Mesodermal cell (in vitro differentiated cells): ENCODE results near the gene TPRG1L.

Source experiments
- H3K27ac ChIP-seq: 2 replicates; pipeline ENCODE4 v1.7.0; 2013; ENCODE audit warnings: mild to moderate bottlenecking, low read depth, low read length, moderate library complexity; ENCODE audit not compliant: severe bottlenecking
- H3K36me3 ChIP-seq: 2 replicates; pipeline ENCODE4 v1.7.1; 2013; ENCODE audit warnings: mild to moderate bottlenecking, low read length, moderate library complexity; ENCODE audit not compliant: control insufficient read depth, insufficient read depth
- H3K4me1 ChIP-seq: one replicate; pipeline ENCODE4 v1.7.1; 2013; ENCODE audit warnings: mild to moderate bottlenecking, low read length; ENCODE audit not compliant: insufficient read depth, control insufficient read depth, poor library complexity, severe bottlenecking
- H3K4me3 ChIP-seq: 2 replicates; pipeline ENCODE4 v1.7.0; 2013; ENCODE audit warnings: low read length, control low read depth, mild to moderate bottlenecking; ENCODE audit not compliant: insufficient read depth, poor library complexity, severe bottlenecking; ENCODE audit errors: extremely low read depth
- H3K9me3 ChIP-seq: 2 replicates; pipeline ENCODE4 v1.7.1; 2013; ENCODE audit warnings: mild to moderate bottlenecking, low read length, moderate library complexity; ENCODE audit not compliant: control insufficient read depth
- WGBS, 2 experiments: methylation state at CpG; one replicate each; pipeline ENCODE4 v1.1.5; 2013; ENCODE audit warnings: missing lambda C conversion rate in 2 of 2; ENCODE audit not compliant: insufficient coverage in 2 of 2; 5-methylcytosine and 5-hydroxymethylcytosine counted together

TPRG1L gene

DNA sequence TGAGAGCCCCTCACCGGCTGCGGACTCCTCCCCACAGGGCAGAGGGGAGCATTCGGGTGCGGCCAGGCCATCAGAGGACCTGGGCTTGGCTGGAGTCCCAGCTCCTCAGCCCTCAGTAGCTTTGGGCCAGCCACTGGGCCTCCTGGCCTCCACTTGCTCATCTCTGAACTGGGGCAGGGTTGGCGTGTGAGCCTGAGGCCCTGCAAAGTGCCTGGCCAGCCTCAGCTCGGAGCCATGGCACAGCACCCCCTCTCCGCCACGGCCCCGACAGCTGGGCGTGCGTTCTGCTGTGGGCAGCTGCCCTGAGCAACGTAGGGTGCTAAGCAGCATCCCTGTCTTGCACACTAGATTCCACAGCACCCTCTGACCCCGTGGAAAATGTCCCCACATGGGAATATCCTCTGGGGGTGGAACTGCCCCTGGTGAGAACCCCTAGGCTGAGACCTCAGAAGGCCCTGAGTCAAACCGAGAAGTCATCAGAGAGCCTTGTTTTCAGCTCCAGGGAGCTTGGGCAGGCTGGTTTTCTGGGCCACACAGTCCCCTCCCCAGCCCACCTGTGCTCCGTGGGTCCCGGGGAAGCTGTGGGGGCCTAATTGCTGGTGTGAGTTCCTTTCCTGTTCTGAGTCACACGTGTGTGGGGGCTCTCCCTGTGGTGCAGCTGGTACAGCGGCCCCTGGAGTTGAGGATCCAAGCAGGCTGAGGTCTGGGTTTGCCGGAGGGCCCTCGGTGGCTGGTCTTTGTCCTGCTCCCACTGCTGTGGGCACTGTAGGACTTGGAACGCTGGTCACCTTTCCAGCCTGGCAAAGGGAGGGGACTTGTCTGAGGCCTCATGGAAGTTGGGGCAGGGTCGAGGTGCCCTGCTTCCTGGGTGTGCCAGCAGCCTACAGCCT is 52.0 kb downstream of the TPRG1L start:
- H3K9me3 ChIP-seq = no peaks in the 10 kb centered on the region
- 89 to 91% methylated on average over 21 to 22 of the region's 22 CpGs for WGBS, 2 experiments

GRCh38 chr1:3677484-3677883 is 52.7 kb downstream of the TPRG1L start:
- no peaks in the 10 kb centered on the region for H3K36me3 ChIP-seq
- WGBS, 2 experiments = 58 to 100% methylated on average over 3 of the region's 5 CpGs
- no peaks in the 10 kb centered on the region for H3K9me3 ChIP-seq
- H3K4me3 ChIP-seq = no peak overlapping the region
- H3K4me1 ChIP-seq = no peaks in the 10 kb centered on the region
- H3K27ac ChIP-seq = no peak overlapping the region

More for the DNA sequence above, 52.0 kb downstream of the TPRG1L start:
- Histone ChIP-seq H3K4me1 (peaks cover 2% of the 10 kb centered on the region), H3K4me3 (no peak overlapping the region), H3K27ac (no peak overlapping the region), H3K36me3 (no peaks in the 10 kb centered on the region)

DNA sequence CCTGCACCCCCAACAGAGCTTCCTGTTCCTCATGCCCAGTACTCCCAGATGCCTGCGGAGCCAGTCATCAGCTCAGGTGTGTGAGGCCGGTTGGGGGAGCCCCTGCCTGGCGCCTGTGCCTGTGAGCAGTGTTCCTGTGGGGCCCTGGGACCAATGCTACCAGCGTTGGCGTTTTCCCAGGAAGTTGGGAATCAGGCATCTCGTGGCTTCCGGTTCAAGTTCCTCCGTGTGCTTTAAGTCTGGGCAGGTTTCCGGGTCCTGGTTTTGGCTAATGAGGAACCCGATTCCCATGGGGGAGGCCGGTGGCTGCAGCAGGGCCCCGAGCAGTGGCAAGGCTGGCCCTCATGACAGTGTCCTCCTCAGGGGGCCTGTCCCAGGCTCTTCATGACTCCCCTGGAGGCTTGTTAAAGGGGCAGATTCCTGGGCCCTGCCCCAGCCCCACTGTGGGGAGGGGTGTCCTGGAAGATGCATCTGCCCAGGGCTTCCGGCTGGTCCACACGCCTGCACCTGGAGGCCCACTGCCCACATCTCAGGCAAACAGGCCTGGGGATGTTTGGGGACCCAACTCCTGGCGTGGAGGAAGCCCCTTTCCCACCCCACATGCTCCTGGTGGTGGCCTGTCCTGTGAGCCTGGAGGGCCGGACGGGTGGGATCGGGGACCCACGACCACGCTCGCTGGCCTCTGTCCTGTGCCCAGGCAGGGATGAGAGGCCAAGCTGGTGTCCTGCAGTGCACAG is 53.7 kb downstream of the TPRG1L start:
- H3K9me3 ChIP-seq = no peaks in the 10 kb centered on the region
- H3K36me3 ChIP-seq = no peaks in the 10 kb centered on the region
- no peaks in the 10 kb centered on the region for H3K4me1 ChIP-seq
- no peak overlapping the region for H3K27ac ChIP-seq
- H3K4me3 ChIP-seq = no peak overlapping the region
- WGBS, 2 experiments = 82 to 85% methylated on average over 18 to 21 of the region's 21 CpGs

DNA sequence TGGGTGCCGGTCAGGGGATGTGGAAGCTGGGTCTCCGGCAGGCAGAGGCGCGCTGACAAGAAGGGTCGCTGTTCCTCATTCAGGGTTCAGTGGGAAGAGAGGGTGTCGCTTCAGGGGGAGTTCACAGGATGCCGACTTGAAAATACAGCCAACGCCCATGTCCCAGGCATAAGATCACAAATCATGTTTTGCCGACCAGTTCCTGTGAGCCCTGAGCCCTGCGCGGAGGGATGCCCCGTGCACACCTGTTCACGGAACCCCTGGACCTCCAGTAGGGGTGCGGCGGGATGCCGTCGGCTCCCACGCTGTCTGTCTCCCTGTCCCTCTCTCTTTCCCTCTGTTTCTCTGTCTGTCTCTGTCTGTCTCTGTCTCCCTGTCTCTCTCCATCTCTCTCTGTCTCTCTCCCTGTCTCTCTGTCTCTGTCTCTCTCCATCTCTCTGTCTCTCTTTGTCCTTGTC is 54.3 kb downstream of the TPRG1L start:
- H3K36me3 ChIP-seq = no peaks in the 10 kb centered on the region
- H3K9me3 ChIP-seq = no peaks in the 10 kb centered on the region
- WGBS, 2 experiments = 90% methylated on average over 17 to 18 of the region's 18 CpGs
- no peaks in the 10 kb centered on the region for H3K4me1 ChIP-seq
- H3K27ac ChIP-seq = no peak overlapping the region
- H3K4me3 ChIP-seq = no peak overlapping the region
